ENCODE results near the gene SND1. TPM values are rescaled to one million over a fixed set of nuclear protein-coding genes. Genes with fewer than 3 reads are reported as not detected.

Gene SND1
- polyA plus RNA-seq, 3 donors: 158 to 177 (median 163) TPM

- no peak for DNase-seq (ENCODE audit: low read depth in 3 of 3, low spot score in 2 of 3)
Measured at GRCh38 chr7:127858091-127858914, 206.3 kb downstream of the SND1 start.

- DNase-seq (ENCODE audit: low read depth in 3 of 3, low spot score in 2 of 3): no peak
Measured at GRCh38 chr7:127858915-127859189, 206.9 kb downstream of the SND1 start.

- DNase-seq (ENCODE audit: low read depth in 3 of 3, low spot score in 2 of 3): no peak
Measured at GRCh38 chr7:127859330-127859729, 207.3 kb downstream of the SND1 start.

GRCh38 chr7:127862525-127862924 lies 210.5 kb downstream of the SND1 start:
- peak in 1 of 3 donors; percentile 30 for DNase-seq (ENCODE audit: low read depth in 3 of 3, low spot score in 2 of 3)

- DNase-seq (ENCODE audit: low read depth in 3 of 3, low spot score in 2 of 3): no peak
Measured at GRCh38 chr7:127863082-127863481, 211.1 kb downstream of the SND1 start.

GRCh38 chr7:127865466-127865865 lies 213.5 kb downstream of the SND1 start:
- no peak for DNase-seq (ENCODE audit: low read depth in 3 of 3, low spot score in 2 of 3)

GRCh38 chr7:127870231-127870907 lies 218.4 kb downstream of the SND1 start:
- DNase-seq (ENCODE audit: low read depth in 3 of 3, low spot score in 2 of 3): no peak

GRCh38 chr7:127871226-127871625 lies 219.2 kb downstream of the SND1 start:
- no peak for DNase-seq (ENCODE audit: low read depth in 3 of 3, low spot score in 2 of 3)

- no peak for DNase-seq (ENCODE audit: low read depth in 3 of 3, low spot score in 2 of 3)
Measured at GRCh38 chr7:127872122-127872521, 220.1 kb downstream of the SND1 start.

- no peak for DNase-seq (ENCODE audit: low read depth in 3 of 3, low spot score in 2 of 3)
Measured at GRCh38 chr7:127873151-127873550, 221.2 kb downstream of the SND1 start.

GRCh38 chr7:127873715-127874636 lies 222.0 kb downstream of the SND1 start:
- DNase-seq (ENCODE audit: low read depth in 3 of 3, low spot score in 2 of 3): no peak

GRCh38 chr7:127874951-127875608 lies 223.1 kb downstream of the SND1 start:
- DNase-seq (ENCODE audit: low read depth in 3 of 3, low spot score in 2 of 3): no peak

- no peak for DNase-seq (ENCODE audit: low read depth in 3 of 3, low spot score in 2 of 3)
Measured at GRCh38 chr7:127876393-127876792, 224.4 kb downstream of the SND1 start.

GRCh38 chr7:127877951-127878350 lies 226.0 kb downstream of the SND1 start:
- DNase-seq (ENCODE audit: low read depth in 3 of 3, low spot score in 2 of 3): no peak

GRCh38 chr7:127878791-127879190 lies 226.8 kb downstream of the SND1 start:
- no peak for DNase-seq (ENCODE audit: low read depth in 3 of 3, low spot score in 2 of 3)

GRCh38 chr7:127879436-127879835 lies 227.4 kb downstream of the SND1 start:
- DNase-seq (ENCODE audit: low read depth in 3 of 3, low spot score in 2 of 3): no peak

- no peak for DNase-seq (ENCODE audit: low read depth in 3 of 3, low spot score in 2 of 3)
Measured at GRCh38 chr7:127879942-127880341, 227.9 kb downstream of the SND1 start.

GRCh38 chr7:127880454-127880853 lies 228.5 kb downstream of the SND1 start:
- no peak for DNase-seq (ENCODE audit: low read depth in 3 of 3, low spot score in 2 of 3)

- DNase-seq (ENCODE audit: low read depth in 3 of 3, low spot score in 2 of 3): no peak
Measured at GRCh38 chr7:127881564-127881963, 229.6 kb downstream of the SND1 start.

GRCh38 chr7:127882313-127882920 lies 230.4 kb downstream of the SND1 start:
- DNase-seq (ENCODE audit: low read depth in 3 of 3, low spot score in 2 of 3): no peak

Data from right renal cortex interstitium (tissue), 3 donors.